ACC112 (cell line): Measurements from ENCODE around the gene BBS9.
A peak's percentile ranks its signal among the peaks of the same experiment; 100 is the strongest.

ENCODE experiments used
- H2AFZ ChIP-seq: fragments of 200-600 bp; sonication (generic); one replicate; pipeline ENCODE4 v1.6.0; 2017; ENCODE audit warnings: antibody characterized with exemption, low read length; ENCODE audit not compliant: unreplicated experiment
- H3K27ac ChIP-seq: fragments of 200-600 bp; sonication (generic); 2 replicates; pipeline ENCODE4 v1.5.1; 2014; ENCODE audit warnings: low read depth, mild to moderate bottlenecking, antibody characterized with exemption, low read length, moderate library complexity
- H3K27me3 ChIP-seq: fragments of 200-600 bp; sonication (generic); 2 replicates; pipeline ENCODE4 v1.6.1; 2014; ENCODE audit warnings: mild to moderate bottlenecking, antibody characterized with exemption, low read length, moderate library complexity, mixed read lengths; ENCODE audit not compliant: insufficient read depth
- H3K36me3 ChIP-seq: fragments of 200-600 bp; sonication (generic); 2 replicates; pipeline ENCODE4 v1.6.1; 2016; ENCODE audit warnings: mild to moderate bottlenecking, antibody characterized with exemption, low read length, moderate library complexity, mixed read lengths; ENCODE audit not compliant: insufficient read depth
- H3K4me1 ChIP-seq: fragments of 200-600 bp; sonication (generic); one replicate; pipeline ENCODE4 v1.6.1; 2016; ENCODE audit warnings: low read length, mixed read lengths; ENCODE audit not compliant: insufficient read depth, unreplicated experiment, control insufficient read depth
- H3K4me3 ChIP-seq: fragments of 200-600 bp; sonication (generic); 2 replicates; pipeline ENCODE4 v1.5.1; 2014; ENCODE audit warnings: mild to moderate bottlenecking, low read depth, low read length
- H3K79me2 ChIP-seq: fragments of 200-600 bp; sonication (generic); one replicate; pipeline ENCODE4 v1.6.0; 2016; ENCODE audit warnings: low read length; ENCODE audit not compliant: control insufficient read depth, unreplicated experiment, insufficient read depth

The BBS9 gene

DNA sequence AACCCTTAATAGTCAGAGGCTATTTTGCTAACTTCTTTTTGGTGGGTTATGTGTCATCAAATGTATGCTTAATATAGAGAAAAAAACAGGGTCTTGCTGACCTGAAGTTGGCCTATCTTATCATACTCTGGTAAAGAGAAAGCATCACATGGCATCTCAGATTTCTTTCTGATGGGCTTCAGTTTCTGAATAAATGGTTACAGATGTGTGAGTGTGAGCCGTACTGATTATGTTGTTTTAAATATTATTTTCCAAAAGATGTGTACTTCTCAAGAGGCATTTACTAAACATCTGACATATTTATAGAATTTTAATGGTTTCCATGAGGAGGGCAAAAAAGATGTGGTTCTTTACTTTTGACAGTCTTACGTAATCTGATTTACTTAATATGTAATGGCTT, 28.4 kb downstream of the BBS9 start:
- Histone ChIP-seq H3K27ac (peak overlapping the region; percentile 88), H3K4me1 (peaks cover 44% of the 10 kb centered on the region), H3K79me2 (no peaks in the 10 kb centered on the region), H2AFZ (peak overlapping the region; percentile 79), H3K36me3 (no peaks in the 10 kb centered on the region), H3K4me3 (peak overlapping the region; percentile 55), H3K27me3 (no peaks in the 10 kb centered on the region)

DNA sequence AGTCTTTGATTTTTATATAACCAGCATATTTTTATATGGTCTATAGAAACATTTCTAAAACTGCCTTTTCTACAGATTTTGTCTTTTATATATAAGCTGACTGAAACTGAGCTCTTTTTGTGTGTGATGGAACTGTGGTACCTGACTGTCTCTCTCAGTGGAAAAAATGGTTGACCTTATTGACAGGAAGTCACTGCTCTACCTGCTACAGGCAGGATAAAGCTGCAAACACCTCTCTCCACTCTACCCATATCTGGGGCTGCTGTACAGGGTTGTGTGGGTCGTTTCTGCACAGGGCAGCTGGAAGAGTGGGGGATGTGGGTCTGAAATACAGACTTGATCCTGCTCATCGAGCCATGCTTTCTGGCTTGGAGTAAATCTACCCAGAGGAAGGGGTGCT, 48.5 kb downstream of the BBS9 start:
- H3K27me3 ChIP-seq: no peaks in the 10 kb centered on the region
- peaks cover 3% of the 10 kb centered on the region; the same call in 1 of the 2 replicates for H3K36me3 ChIP-seq
- H3K4me1 ChIP-seq: no peaks in the 10 kb centered on the region

DNA sequence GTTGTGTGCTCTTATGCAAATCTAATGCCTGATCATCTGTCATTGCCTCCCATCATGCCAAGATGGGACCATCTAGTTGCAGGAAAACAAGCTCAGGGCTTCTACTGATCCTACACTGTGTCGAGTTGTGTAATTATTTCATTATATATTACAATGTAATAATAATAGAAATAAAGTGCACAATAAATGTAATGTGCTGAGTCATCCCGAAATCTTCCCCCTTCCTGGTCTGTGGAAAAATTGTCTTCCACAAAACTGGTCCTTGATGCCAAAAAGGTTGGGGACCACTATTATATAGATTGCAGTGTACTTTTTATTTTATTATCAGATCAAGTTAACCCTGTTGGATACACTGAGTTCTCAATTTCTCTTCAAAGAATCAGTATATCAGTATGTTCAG, 50.2 kb downstream of the BBS9 start:
- no peak overlapping the region for H3K4me3 ChIP-seq
- no peaks in the 10 kb centered on the region for H3K27me3 ChIP-seq
- H3K27ac ChIP-seq: no peak overlapping the region
- no peaks in the 10 kb centered on the region for H3K4me1 ChIP-seq
- H3K36me3 ChIP-seq: peaks cover 3% of the 10 kb centered on the region; the same call in 1 of the 2 replicates
- H3K79me2 ChIP-seq: no peaks in the 10 kb centered on the region
- no peak overlapping the region for H2AFZ ChIP-seq

More for the DNA sequence above, 48.5 kb downstream of the BBS9 start:
- no peak overlapping the region for H3K27ac ChIP-seq
- no peaks in the 10 kb centered on the region for H3K79me2 ChIP-seq
- no peak overlapping the region for H2AFZ ChIP-seq
- no peak overlapping the region for H3K4me3 ChIP-seq

DNA sequence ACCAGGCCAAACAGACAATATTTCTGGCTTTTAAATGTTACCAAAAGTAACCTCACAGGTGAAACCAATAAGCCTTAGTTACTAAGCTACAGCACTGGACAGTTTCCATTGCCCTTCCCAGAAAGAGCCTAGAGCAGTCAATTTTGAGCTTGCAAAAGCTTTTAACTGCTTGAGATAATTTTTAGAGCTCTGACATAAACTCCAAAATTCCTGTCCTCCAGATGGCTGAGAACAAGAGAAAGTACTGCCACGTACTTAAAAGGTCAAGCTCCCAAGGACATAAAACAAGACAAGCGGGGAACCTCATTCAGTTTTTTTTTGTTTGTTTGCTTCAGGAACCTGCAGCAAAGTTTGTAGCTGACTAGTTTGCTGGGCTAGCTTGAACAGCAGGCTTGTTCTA, 54.1 kb downstream of the BBS9 start:
- Histone ChIP-seq H3K79me2 (no peaks in the 10 kb centered on the region), H3K4me1 (peaks cover 2% of the 10 kb centered on the region), H3K27me3 (no peaks in the 10 kb centered on the region), H3K27ac (no peak overlapping the region), H3K36me3 (peaks cover 3% of the 10 kb centered on the region; the same call in 1 of the 2 replicates), H3K4me3 (no peak overlapping the region), H2AFZ (no peak overlapping the region)

DNA sequence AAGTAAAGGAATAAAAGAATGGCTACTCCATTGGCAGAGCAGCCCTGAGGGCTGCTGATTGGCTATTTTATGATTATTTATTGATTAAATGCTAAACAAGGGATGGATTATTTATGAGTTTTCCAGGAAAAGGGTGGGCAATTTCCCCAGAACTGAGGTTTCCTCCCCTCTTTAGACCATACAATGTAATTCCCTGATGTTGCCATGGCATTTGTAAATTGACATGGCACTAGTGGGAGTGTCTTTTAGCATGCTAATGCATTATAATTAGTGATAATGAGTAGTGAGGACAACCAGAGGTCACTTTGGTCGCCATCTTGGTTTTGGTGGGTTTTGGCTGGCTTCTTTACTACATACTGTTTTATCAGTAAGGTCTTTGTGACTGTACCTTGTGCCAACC, 55.5 kb downstream of the BBS9 start:
- H3K4me3 ChIP-seq: no peak overlapping the region
- H3K27me3 ChIP-seq: no peaks in the 10 kb centered on the region
- peaks cover 2% of the 10 kb centered on the region; the same call in 1 of the 2 replicates for H3K36me3 ChIP-seq
- no peaks in the 10 kb centered on the region for H3K79me2 ChIP-seq
- peaks cover 2% of the 10 kb centered on the region for H3K4me1 ChIP-seq
- no peak overlapping the region for H2AFZ ChIP-seq
- no peak overlapping the region for H3K27ac ChIP-seq

DNA sequence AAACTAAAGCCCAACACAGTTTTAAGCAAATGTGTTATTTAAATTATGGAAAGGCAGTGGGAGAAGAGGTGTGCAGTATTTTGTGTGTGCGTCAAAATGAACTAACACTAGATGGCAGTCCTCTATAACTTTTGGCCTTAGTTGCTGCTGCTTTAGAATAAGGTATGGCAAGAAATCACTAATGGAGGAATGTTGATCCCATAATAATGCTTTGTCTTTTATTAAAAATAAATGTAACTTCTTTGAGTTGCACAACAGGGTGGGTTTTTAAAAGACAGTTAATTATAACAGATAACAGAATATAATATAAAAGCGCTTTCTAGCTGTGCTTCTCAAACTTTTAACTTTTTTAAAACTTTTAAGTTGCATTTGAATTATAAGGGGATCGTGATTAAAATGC, 56.4 kb downstream of the BBS9 start:
- Histone ChIP-seq H3K79me2 (no peaks in the 10 kb centered on the region), H3K4me1 (peaks cover 2% of the 10 kb centered on the region), H3K27me3 (no peaks in the 10 kb centered on the region), H3K4me3 (no peak overlapping the region), H3K27ac (no peak overlapping the region), H2AFZ (no peak overlapping the region), H3K36me3 (no peaks in the 10 kb centered on the region)

DNA sequence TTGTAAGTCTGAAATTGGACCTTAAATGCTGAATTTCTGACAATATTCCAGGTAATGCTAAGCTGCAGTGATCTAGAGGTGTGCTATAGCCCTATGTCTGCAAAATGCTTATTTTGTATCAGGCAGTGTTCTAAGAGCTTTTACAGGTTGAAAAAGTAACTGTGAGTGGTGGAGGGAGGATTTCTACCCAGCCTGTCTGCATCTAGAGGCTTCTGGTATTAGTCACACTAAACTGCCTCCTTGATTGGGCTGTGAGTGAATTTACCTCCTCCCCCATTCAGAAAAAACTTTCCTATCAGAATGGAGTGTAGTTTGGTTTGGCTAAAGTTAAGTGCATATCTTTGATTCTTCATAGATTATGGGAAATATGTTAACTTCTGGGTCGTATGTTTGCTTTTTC, 56.8 kb downstream of the BBS9 start:
- Histone ChIP-seq H3K36me3 (no peaks in the 10 kb centered on the region), H3K4me3 (no peak overlapping the region), H2AFZ (no peak overlapping the region), H3K79me2 (no peaks in the 10 kb centered on the region), H3K4me1 (peaks cover 2% of the 10 kb centered on the region), H3K27ac (no peak overlapping the region), H3K27me3 (no peaks in the 10 kb centered on the region)

DNA sequence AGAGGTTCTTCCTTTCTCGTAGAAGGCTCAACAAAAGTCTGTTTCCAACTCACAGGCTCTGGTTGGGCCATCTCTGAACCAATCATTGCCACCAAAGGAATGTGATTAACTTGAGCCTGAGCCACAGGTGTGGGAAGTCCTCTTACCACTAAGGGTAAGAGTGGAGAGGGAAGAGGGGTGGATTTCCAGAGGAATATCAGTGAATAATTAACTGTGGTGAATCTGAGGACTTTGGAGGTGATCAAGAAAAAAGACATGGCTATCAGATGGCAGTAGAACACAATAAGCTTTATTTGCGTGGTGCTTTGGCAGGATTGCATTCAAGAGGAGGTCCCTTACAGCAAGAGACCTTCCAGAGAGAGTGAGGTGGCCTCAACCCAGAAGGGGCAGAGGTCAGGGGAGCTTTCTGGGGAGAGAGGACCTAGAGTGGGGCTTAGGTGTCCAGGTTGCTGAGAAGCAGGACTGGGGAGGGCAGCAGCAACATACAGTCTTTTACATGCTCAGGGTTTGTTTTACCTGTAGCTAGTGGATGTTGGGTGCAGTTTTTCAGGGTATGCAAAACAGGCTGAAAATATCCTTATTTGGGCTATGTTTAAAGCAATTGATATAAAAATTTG, 61.4 kb downstream of the BBS9 start:
- Histone ChIP-seq H2AFZ (no peak overlapping the region), H3K4me1 (peaks cover 11% of the 10 kb centered on the region), H3K36me3 (no peaks in the 10 kb centered on the region), H3K27ac (no peak overlapping the region), H3K79me2 (no peaks in the 10 kb centered on the region), H3K27me3 (no peaks in the 10 kb centered on the region), H3K4me3 (peak overlapping the region; percentile 24; the same call in 1 of the 2 replicates)

DNA sequence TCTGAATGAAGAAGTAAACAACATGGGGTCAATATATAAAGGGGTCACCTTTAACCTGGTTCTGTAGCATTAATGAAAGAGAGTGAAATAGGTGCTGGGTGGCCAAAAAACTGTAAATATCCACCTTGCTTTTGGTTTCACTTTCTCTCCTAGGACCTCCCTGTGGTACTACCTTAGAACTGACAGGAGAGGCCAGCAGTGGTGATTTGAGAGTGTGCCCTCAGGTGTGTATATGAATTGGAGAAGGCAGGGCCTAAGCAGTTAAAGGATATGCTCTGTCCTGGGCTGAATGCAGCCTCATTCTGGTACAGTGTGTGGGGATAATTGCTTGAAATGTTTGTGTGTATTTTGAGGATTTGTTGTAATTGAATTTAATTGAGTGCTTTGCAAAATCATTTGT, 62.0 kb downstream of the BBS9 start:
- Histone ChIP-seq H3K4me1 (peaks cover 13% of the 10 kb centered on the region), H2AFZ (no peak overlapping the region), H3K27me3 (no peaks in the 10 kb centered on the region), H3K79me2 (no peaks in the 10 kb centered on the region), H3K27ac (no peak overlapping the region), H3K36me3 (no peaks in the 10 kb centered on the region), H3K4me3 (peak overlapping the region; percentile 24; the same call in 1 of the 2 replicates)

DNA sequence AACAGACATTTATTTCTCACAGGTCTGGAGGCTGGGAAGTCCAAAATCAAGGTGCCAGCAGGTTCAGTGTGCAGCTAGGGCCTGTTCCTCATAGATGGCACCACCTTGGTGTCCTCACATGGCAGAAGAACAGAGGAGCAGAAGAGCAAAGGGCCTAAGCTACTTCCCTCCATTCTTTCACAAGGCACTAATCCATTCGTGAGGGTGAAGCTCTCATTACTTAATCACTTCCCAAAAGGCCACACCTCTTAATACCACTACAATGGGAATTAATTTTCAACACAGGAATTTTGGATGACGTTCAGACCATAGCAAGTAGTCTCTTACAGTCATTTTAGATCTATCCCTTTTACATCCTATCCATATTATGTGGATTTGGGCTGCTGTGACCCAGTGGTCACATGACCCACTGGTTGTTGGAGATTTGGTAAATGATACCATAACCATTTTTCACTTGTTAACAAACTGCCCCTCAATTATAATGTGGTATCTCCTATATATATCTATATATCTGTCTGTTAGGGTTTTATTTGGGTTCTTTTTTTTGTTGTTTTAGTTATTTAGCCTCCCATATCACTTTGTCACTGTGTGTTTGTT, 63.4 kb downstream of the BBS9 start:
- no peak overlapping the region for H3K4me3 ChIP-seq
- H3K27ac ChIP-seq: no peak overlapping the region
- no peaks in the 10 kb centered on the region for H3K27me3 ChIP-seq
- no peak overlapping the region for H2AFZ ChIP-seq
- H3K79me2 ChIP-seq: no peaks in the 10 kb centered on the region
- peaks cover 18% of the 10 kb centered on the region for H3K4me1 ChIP-seq
- H3K36me3 ChIP-seq: no peaks in the 10 kb centered on the region

DNA sequence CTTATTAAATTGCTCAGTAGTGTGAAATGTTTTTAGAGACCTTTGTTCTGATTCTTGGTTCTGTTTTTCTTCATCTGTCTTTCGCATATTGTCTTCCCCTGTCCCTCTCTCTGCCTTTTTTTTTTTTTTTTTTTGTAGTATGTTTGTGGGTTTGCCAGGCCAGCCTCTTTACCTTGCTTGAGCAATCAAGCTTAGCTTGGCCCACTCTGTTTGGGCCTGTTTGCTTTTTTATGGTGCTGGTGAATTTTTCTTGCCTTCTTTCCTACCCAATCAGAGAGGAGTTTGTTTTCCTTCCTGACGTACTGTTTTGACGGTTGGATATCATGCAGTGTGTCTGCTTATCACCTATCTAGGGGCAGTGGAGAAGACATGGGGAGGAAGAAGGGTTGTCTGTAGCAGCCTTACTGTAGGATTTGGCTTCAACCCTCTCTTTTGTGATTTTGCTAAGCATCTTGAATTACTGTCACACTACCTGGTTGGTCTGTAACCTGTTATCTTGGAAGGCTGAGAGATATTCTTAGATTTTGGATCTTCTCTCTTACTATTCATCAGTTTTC, 64.0 kb downstream of the BBS9 start:
- Histone ChIP-seq H2AFZ (no peak overlapping the region), H3K36me3 (no peaks in the 10 kb centered on the region), H3K27ac (no peak overlapping the region), H3K79me2 (no peaks in the 10 kb centered on the region), H3K27me3 (no peaks in the 10 kb centered on the region), H3K4me3 (no peak overlapping the region), H3K4me1 (peaks cover 18% of the 10 kb centered on the region)
